CD4-positive, alpha-beta T cell treated with Interleukin-4 for 1 hour (primary cell): ENCODE results near the gene TUT1.
"Not testable (repeated sequence)": the region's sequence is repeated elsewhere in the genome, so short reads cannot be mapped to it uniquely, and the experiment has no call there.

ENCODE experiments used
- DNase-seq, 2 donors: peaks; one replicate each; pipeline ENCODE4 v3.0.0-alpha.2; 2020 to 2022

TUT1 gene

DNA sequence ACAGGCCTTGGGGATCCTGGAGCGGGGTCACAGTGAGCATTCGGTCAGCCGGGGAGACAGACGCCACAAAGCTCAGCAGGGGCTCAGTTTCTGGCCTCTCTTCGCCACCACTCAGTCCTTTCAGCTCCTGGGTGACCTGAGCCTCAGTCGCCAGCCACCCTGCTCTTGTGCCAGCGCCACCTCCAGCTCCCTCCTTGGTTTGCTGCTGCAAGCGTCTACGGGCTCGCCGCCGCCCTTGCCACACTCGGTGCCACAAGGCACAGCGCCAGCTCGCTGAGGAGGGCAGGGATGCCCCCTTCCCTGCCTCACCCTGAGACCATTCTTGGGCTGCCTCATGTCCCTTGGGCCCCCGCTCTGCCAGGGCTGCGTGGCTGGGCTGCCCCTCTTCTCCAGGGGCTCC, 16.2 kb downstream of the TUT1 start:
- DNase-seq: no peak

- no peak for DNase-seq
Measured at GRCh38 chr11:62574363-62575071, 16.8 kb downstream of the TUT1 start.

GRCh38 chr11:62573592-62574362, 17.5 kb downstream of the TUT1 start, which contains the start of gene EEF1G:
Gene EEF1G, minus strand, starts transcription at chr11:62573891. Its CDS starts 49 bp downstream, at chr11:62573842.
- peak; percentile 100 for DNase-seq

DNA sequence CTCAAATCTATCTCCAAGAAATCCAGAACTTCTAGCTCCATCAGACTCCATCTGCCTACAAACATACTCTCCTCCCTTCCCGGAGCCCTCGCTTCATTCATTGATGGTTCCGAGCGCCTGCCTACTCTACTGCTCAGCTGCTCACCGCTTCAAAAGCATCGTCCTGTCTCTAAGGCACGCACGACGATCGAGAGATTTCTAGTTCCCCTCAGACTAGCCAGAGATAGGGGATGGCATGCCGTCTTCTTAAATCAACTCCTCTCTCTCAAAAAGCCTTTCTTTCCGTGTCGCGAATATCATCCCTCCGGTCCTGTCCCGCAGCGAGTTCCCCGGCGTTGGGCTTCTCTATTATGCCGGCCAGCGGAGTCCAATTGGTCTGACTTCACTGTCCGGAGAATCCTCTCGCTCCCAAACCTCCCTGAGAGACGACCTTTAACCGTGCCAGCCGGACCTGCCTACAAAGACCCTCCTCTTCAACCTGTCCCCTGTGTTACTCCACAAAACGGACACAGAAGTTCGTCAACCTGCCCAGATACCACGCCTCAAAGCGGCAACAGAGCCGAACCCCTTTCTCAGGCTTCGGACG, 18.2 kb downstream of the TUT1 start:
- peak; percentile 19 to 42 for DNase-seq

DNA sequence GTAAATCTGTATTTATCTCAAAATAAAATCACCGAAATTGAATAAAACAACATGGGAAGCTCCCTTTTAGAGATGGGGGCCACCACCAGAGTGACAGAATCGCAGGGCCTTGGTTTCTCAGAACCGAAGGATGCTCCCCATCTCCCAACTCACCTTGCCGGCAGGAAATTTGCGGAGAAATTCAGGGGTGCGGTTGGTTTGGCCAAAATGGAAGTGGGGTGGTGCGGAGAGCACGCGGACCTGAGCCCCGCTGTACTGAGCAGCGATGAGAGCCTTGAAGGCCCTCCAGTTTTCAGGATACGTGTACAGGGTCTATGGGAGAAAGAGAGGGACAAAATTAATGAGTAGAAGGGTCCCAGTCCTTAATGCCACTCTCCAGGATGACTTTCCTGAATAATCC, 18.9 kb downstream of the TUT1 start:
- no peak for DNase-seq

DNA sequence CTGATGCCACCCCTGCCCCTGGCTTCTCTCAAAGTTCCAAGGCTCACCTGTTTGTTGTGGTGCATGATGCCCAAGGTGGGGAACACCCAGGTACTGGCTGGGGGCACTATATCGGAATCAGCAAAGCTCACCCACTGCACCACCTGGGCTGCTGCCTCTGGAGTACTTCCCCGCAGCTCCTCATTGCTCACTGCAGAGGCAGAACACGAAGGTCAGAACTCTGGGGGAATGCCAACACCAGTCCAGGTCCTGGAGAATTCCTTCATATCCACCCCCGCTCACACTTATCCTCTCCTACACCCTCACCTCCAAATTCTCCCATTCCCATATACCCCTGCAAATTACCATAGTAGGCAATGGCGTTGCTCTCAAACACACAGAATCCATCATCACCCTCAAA, 19.8 kb downstream of the TUT1 start:
- not testable (repeated sequence) for DNase-seq

- DNase-seq: not testable (repeated sequence)
Measured at GRCh38 chr11:62570903-62571302, 20.4 kb downstream of the TUT1 start.

GRCh38 chr11:62569611-62570010, 21.7 kb downstream of the TUT1 start:
- DNase-seq: no peak

- no peak for DNase-seq
Measured at GRCh38 chr11:62567018-62567633, 24.2 kb downstream of the TUT1 start.

- DNase-seq: no peak
Measured at GRCh38 chr11:62566247-62566646, 25.1 kb downstream of the TUT1 start.

GRCh38 chr11:62565100-62565802, 26.1 kb downstream of the TUT1 start:
- no peak for DNase-seq

DNA sequence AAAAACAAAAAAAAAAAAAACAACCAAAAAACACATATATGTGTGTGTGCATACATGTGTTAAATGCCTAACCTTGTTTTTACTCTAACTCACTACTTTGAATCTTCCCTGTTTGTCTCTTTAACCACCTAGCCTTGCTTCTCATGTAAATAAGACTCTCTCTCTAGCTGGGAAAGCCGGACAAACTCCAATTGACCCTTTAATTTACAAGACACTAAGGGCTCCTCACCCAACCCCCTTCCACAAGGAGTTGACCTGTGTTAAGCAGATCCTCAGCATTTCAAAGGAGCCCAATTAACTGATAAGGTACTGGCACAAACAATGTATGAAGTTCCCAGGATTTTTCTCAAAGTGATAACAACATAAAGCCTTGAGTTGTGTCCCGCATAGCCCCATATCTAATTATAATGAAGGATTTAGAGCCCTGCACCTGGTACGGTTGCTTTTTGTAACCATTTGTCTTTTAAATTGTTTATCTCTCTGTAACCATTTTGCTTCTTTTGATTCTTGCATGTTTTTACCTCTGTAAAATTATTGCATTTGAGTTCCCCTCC, 29.6 kb downstream of the TUT1 start:
- not testable (repeated sequence) for DNase-seq

GRCh38 chr11:62560566-62561103, 30.7 kb downstream of the TUT1 start:
- peak; percentile 86 to 88 for DNase-seq

- not testable (repeated sequence) for DNase-seq
Measured at GRCh38 chr11:62559626-62560025, 31.7 kb downstream of the TUT1 start.

- no peak for DNase-seq
Measured at GRCh38 chr11:62559204-62559603, 32.1 kb downstream of the TUT1 start.

DNA sequence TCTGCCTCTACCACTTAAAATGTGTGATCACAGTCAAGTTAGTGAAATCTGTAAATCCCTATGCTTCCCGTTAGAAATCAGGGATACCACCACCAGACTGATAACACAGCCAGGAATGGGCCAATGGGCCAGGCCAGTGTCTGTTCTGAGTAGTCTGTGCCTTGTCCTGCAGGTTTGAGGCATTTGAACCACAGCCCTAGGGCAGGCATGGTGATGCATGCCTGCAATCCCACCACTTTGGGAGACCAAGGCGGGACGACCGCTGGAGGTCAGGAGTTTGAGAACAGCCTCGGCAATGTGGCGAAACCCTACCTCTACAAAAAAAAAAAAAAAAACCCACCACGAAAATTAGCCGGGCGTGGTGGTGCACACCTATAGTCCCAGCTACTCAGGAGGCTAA, 32.7 kb downstream of the TUT1 start:
- no peak for DNase-seq

GRCh38 chr11:62556875-62557631, 34.3 kb downstream of the TUT1 start:
- peak; percentile 42 to 73 for DNase-seq

GRCh38 chr11:62556108-62556874, 35.0 kb downstream of the TUT1 start:
- peak; percentile 89 to 90 for DNase-seq

GRCh38 chr11:62555464-62556107, 35.7 kb downstream of the TUT1 start:
- peak; percentile 91 to 95 for DNase-seq
